Activated CD4-positive, alpha-beta T cell treated with anti-CD3 and anti-CD28 coated beads, Interleukin-2, amount 50 U/mL, for 48 hours (primary cell): ENCODE results near the gene MEF2D.
A peak's percentile ranks its signal among the peaks of the same experiment; 100 is the strongest.

Source experiments
- DNase-seq, 2 experiments: peaks; one replicate each; pipeline ENCODE4 v3.0.0-alpha.2; 2020

MEF2D gene

GRCh38 chr1:156523801-156524480, 23.4 kb upstream of the MEF2D start:
- DNase-seq: no peak

- DNase-seq: no peak
Measured at GRCh38 chr1:156522443-156522970, 21.9 kb upstream of the MEF2D start.

- no peak for DNase-seq
Measured at GRCh38 chr1:156517748-156518147, 17.2 kb upstream of the MEF2D start.

- no peak for DNase-seq
Measured at GRCh38 chr1:156516821-156517220, 16.2 kb upstream of the MEF2D start.

- DNase-seq: no peak
Measured at GRCh38 chr1:156515956-156516355, 15.4 kb upstream of the MEF2D start.

- DNase-seq: no peak
Measured at GRCh38 chr1:156513185-156513584, 12.6 kb upstream of the MEF2D start.

- peak; percentile 46 to 63 for DNase-seq
Measured at GRCh38 chr1:156511644-156512043, 11.1 kb upstream of the MEF2D start.

GRCh38 chr1:156510709-156511108, 10.1 kb upstream of the MEF2D start:
- DNase-seq: no peak

GRCh38 chr1:156509424-156510034, 9.0 kb upstream of the MEF2D start:
- DNase-seq: no peak

- DNase-seq: no peak
Measured at GRCh38 chr1:156508955-156509234, 8.3 kb upstream of the MEF2D start.

- no peak for DNase-seq
Measured at GRCh38 chr1:156508205-156508954, 7.8 kb upstream of the MEF2D start.

- no peak for DNase-seq
Measured at GRCh38 chr1:156506450-156506849, 5.9 kb upstream of the MEF2D start.

- no peak for DNase-seq
Measured at GRCh38 chr1:156505679-156506298, 5.2 kb upstream of the MEF2D start.

- DNase-seq: peak; percentile 97 to 98
Measured at GRCh38 chr1:156504821-156505678, 4.5 kb upstream of the MEF2D start.

- DNase-seq: peak in 1 of 2 experiments; percentile 52
Measured at GRCh38 chr1:156504438-156504813, 3.9 kb upstream of the MEF2D start.

- DNase-seq: no peak
Measured at GRCh38 chr1:156503698-156504437, 3.3 kb upstream of the MEF2D start.

- DNase-seq: no peak
Measured at GRCh38 chr1:156502894-156503697, 2.5 kb upstream of the MEF2D start.

- no peak for DNase-seq
Measured at GRCh38 chr1:156502391-156502893, 1.9 kb upstream of the MEF2D start.

- peak; percentile 92 to 94 for DNase-seq
Measured at GRCh38 chr1:156500793-156501506, 375 bp upstream of the MEF2D start.
